OCI-LY3 (cell line): ENCODE measurements around the gene OR6B3.

Source experiments
- H2AFZ ChIP-seq: fragments of 200-600, 300-600 bp; shearing (Covaris generic); 2 replicates; pipeline ENCODE4 v1.6.0; 2014; ENCODE audit warnings: antibody characterized with exemption, low read depth, low read length
- H3K27ac ChIP-seq: fragments of 200-600, 300-600 bp; sonication (generic); 2 replicates; pipeline ENCODE4 v1.5.1; 2014; ENCODE audit warnings: mild to moderate bottlenecking, low read length, moderate library complexity, mixed read lengths
- H3K27me3 ChIP-seq: fragments of 200-600, 300-600 bp; sonication (generic); 2 replicates; pipeline ENCODE4 v1.6.1; 2014; ENCODE audit warnings: low read depth, low read length, mixed read lengths
- H3K36me3 ChIP-seq: fragments of 200-600, 300-600 bp; sonication (generic); replicated peaks from 2 replicates; pipeline ENCODE3; 2014; ENCODE audit warnings: low read depth, low read length, mixed read lengths
- H3K4me1 ChIP-seq: fragments of 300-600, 200-600 bp; sonication (generic); 2 replicates; pipeline ENCODE4 v1.6.1; 2014; ENCODE audit warnings: low read length, mixed read lengths
- H3K4me2 ChIP-seq: fragments of 200-600, 300-600 bp; sonication (generic); 2 replicates; pipeline ENCODE4 v1.6.1; 2014; ENCODE audit warnings: low read length, mixed read lengths
- H3K4me3 ChIP-seq: fragments of 300-600, 200-600 bp; sonication (generic); 2 replicates; pipeline ENCODE4 v1.5.1; 2014; ENCODE audit warnings: antibody characterized with exemption, mild to moderate bottlenecking, low read length, moderate library complexity
- H3K79me2 ChIP-seq: fragments of 300-600, 200-600 bp; shearing (Covaris generic); 2 replicates; pipeline ENCODE4 v1.6.1; 2014; ENCODE audit warnings: mild to moderate bottlenecking, low read length, mixed read lengths
- H3K9ac ChIP-seq: fragments of 300-600, 200-600 bp; shearing (Covaris generic); 2 replicates; pipeline ENCODE4 v1.6.0; 2014; ENCODE audit warnings: mild to moderate bottlenecking, low read length, moderate library complexity
- H3K9me3 ChIP-seq: fragments of 200-600, 300-600 bp; shearing (Covaris generic); 2 replicates; pipeline ENCODE4 v1.6.1; 2014; ENCODE audit warnings: low read length, mixed read lengths; ENCODE audit not compliant: insufficient read depth
- H4K20me1 ChIP-seq: fragments of 200-600, 300-600 bp; sonication (generic); 2 replicates; pipeline ENCODE4 v1.6.1; 2016; ENCODE audit warnings: low read length, mixed read lengths; ENCODE audit not compliant: insufficient read depth
- EZH2phosphoT487 ChIP-seq: fragments of 200-600 bp; shearing (Covaris generic); IDR thresholded peaks from 2 replicates; pipeline ENCODE4 v1.6.1; 2018; ENCODE audit warnings: antibody characterized with exemption, mixed run types, low read depth
- TF ChIP-seq, protein P1 (sequence below): fragments of 200-600, 300-600 bp; sonication (generic); IDR thresholded peaks from 2 replicates; pipeline ENCODE4 v1.5.1; 2014; ENCODE audit warnings: antibody characterized with exemption, low read length, low read depth

OR6B3 gene

DNA sequence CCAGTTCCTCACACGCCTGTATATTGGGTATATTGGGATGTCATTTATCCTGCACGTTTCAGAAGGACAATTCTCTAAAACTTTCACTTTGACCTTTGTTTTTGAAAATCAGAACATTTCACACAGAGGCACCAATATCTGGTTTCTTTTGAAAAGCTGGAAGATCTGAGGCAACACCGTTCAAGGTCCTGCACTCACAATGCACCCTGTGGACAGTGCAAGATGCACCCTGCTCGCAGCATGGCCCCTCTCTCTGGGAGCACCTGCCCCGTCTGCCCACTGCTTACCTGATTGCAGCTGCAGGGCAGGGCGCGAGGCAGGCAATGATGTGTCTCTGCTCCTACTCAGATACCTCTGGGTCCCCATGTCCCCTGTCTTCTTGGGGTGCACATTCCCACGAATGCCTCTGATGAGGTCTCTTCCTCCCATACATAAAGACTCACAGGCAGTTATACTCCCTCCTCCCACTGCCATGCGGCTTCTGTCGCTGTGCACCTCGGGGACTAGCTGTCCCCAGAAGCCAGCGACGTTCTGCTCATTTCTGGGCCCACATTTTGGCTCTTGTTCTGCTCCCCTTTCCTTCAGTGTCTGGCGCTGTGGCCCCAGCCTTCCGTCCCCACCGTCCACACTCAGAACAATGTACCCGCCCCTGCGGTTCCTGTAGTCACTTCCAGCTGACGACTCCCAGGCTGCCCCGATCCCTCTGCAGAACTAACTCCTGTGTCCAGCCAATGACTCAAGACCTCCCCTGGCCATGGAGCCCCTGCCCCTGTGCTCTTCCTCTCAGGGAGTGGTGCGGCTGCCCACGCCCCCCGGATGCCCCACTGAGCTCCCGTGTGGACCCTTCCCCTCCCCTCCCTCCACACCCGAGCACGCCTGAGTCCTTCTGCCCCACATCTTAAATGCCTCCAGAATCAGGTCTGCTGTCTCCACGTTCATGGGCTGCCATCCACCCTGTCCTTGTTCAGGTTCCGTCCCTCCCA lies at the start of gene OR6B3:
OR6B3 (minus strand) TSS at position 349 of the 983 bp plus-strand sequence.
- Histone ChIP-seq H3K36me3 (no peaks in the 10 kb centered on the region), H3K4me1 (no peaks in the 10 kb centered on the region), H3K27me3 (peaks cover 10% of the 10 kb centered on the region; the same call in 1 of the 2 replicates), H4K20me1 (no peaks in the 10 kb centered on the region), H3K27ac (no peak within 1 kb of the TSS), H3K79me2 (no peaks in the 10 kb centered on the region), H2AFZ (no peak within 1 kb of the TSS), H3K4me3 (no peak within 1 kb of the TSS), H3K9ac (no peak within 1 kb of the TSS), H3K9me3 (no peaks in the 10 kb centered on the region), H3K4me2 (no peak within 1 kb of the TSS)
- TF ChIP-seq, protein P1, sequence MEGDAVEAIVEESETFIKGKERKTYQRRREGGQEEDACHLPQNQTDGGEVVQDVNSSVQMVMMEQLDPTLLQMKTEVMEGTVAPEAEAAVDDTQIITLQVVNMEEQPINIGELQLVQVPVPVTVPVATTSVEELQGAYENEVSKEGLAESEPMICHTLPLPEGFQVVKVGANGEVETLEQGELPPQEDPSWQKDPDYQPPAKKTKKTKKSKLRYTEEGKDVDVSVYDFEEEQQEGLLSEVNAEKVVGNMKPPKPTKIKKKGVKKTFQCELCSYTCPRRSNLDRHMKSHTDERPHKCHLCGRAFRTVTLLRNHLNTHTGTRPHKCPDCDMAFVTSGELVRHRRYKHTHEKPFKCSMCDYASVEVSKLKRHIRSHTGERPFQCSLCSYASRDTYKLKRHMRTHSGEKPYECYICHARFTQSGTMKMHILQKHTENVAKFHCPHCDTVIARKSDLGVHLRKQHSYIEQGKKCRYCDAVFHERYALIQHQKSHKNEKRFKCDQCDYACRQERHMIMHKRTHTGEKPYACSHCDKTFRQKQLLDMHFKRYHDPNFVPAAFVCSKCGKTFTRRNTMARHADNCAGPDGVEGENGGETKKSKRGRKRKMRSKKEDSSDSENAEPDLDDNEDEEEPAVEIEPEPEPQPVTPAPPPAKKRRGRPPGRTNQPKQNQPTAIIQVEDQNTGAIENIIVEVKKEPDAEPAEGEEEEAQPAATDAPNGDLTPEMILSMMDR: no peak
- TF ChIP-seq EZH2phosphoT487: no peak

DNA sequence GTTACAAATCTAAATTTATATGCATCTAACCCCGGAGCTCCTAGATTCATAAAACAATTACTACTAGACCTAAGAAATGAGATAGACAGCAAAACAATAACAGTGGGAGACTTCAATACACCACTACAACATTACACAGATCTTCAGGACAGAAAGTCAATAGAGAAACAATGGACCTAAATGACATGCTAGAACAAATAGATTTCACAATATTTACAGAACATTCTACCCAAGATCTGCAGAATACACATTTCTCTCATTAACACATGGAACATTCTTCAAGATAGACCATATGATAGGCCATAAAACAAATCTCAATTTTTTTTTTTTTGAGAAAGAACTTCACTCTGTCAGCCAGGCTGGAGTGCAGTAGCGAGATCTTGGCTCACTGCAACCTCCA lies 45.0 kb upstream of the OR6B3 start:
- Histone ChIP-seq H2AFZ (no peak overlapping the region), H3K36me3 (no peaks in the 10 kb centered on the region)

DNA sequence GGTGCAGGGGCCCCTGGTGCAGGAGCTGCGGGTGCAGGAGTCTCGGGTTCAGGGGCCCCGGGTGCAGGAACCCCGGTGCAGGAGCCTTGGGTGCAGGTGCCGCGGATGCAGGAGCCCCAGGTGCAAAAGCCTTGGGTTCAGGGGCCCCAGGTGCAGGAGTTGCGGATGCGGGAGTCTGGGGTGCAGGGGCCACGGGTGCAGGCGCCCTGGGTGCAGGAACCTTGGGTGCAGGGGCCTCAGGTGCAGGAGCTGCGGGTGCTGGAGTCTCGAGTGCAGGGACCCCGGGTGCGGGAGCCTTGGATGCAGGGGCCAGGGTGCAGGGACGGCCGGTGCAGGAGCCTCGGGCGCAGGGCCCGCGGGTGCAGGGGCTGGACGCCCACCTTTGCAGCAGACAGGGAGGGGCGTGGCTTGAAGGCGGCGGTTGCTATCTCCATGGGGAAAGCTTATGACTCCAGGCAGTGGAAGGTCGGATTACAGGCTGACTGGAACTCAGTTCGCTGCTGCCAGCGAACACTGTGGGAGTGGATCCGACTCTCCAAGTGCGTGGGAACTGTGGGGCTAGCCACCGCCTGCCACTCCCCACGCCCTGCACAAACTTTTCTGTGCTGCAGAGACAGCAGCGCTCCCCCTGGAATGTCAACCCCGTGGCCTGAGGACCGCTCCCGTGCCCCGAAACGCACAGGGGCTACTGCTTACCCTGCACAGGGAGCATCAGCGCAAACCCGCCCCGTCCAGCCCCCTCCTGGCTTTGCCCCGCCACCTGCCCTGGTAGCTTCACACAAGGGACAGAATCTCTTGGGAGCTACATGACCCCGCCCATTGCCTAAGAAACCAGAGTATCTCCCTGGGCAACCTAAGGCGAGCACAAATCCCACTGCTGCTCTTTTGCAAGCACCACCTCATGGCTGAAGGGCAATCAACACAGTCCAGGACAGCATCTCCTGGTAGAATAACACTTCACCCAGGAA lies 42.5 kb upstream of the OR6B3 start:
- Histone ChIP-seq H3K4me3 (no peak overlapping the region), H3K27me3 (no peaks in the 10 kb centered on the region), H3K9ac (no peak overlapping the region), H3K79me2 (no peaks in the 10 kb centered on the region), H4K20me1 (no peaks in the 10 kb centered on the region), H3K9me3 (no peaks in the 10 kb centered on the region), H3K36me3 (no peaks in the 10 kb centered on the region), H3K4me1 (no peaks in the 10 kb centered on the region), H2AFZ (no peak overlapping the region), H3K4me2 (no peak overlapping the region), H3K27ac (no peak overlapping the region)
- TF ChIP-seq, protein P1: no peak
- no peak for TF ChIP-seq EZH2phosphoT487

More for the DNA sequence above, 45.0 kb upstream of the OR6B3 start:
- H3K79me2 ChIP-seq: no peaks in the 10 kb centered on the region
- no peak overlapping the region for H3K4me2 ChIP-seq
- H3K27ac ChIP-seq: no peak overlapping the region
- TF ChIP-seq, protein P1: no peak
- no peaks in the 10 kb centered on the region for H3K9me3 ChIP-seq
- H3K9ac ChIP-seq: no peak overlapping the region
- no peaks in the 10 kb centered on the region for H3K27me3 ChIP-seq
- no peaks in the 10 kb centered on the region for H4K20me1 ChIP-seq
- H3K4me1 ChIP-seq: no peaks in the 10 kb centered on the region
- H3K4me3 ChIP-seq: no peak overlapping the region

DNA sequence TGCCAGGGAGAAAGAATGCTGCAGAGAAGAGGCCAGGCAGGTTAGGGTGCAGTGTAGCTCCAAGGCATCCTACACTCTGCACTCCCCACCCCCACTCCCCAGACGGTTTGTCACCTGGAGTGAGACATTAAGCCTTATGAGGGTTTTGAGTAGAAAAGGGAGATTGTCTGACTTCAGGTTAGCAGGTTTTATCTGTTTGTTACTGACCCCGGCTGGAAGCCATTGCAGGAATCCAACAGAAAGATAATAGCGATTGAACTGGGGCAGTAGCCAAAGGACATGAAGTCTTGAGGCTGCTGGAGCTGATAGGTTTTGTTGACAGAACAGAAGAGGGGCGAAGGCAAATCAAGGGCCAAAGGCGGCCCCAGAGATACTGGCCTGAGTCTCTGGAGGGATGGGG lies 36.0 kb upstream of the OR6B3 start:
- Histone ChIP-seq H4K20me1 (no peaks in the 10 kb centered on the region), H3K4me1 (no peaks in the 10 kb centered on the region), H2AFZ (no peak overlapping the region), H3K79me2 (no peaks in the 10 kb centered on the region), H3K27me3 (no peaks in the 10 kb centered on the region), H3K4me2 (no peak overlapping the region), H3K27ac (no peak overlapping the region), H3K4me3 (no peak overlapping the region), H3K9me3 (no peaks in the 10 kb centered on the region), H3K9ac (no peak overlapping the region), H3K36me3 (no peaks in the 10 kb centered on the region)
- TF ChIP-seq EZH2phosphoT487: no peak
- TF ChIP-seq, protein P1: no peak
